ENCODE measurements around the gene RNF13. TPM values are rescaled to one million over a fixed set of nuclear protein-coding genes. Genes with fewer than 3 reads are reported as not detected.
A peak's percentile ranks its signal among the peaks of the same experiment; 100 is the strongest.

RNF13 gene
- total RNA-seq, 4 donors from 2014 or later = 48.3 to 63.6 (median 56.9) TPM

DNA sequence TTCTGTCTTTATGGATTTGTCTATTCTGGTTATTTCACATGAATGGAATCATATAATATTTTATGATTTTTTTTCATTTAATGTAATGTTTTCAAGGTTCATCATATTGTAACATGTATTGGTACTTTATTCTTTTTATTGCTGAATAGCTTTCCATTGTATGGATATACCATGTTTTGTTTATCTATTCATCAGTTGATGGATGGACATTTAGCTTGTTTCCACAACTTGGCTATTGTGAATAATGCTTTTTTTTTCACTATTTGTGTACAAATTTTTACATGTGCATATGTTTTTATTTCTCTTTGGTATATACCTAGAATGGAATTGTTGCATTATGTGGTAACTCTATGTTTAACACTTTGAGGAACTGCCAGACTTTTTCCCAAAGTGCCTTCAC is 93.0 kb downstream of the RNF13 start:
- Histone ChIP-seq H3K36me3 (no peaks in the 10 kb centered on the region), H3K9me3 (no peaks in the 10 kb centered on the region), H3K27ac (no peak overlapping the region), H3K4me1 (peaks cover 19 to 27% of the 10 kb centered on the region in 2 donors), H3K4me3 (no peak overlapping the region), H3K27me3 (no peaks in the 10 kb centered on the region)
- no peak for TF ChIP-seq CTCF (IDR thresholded peaks at IDR 0.05 in 4 of 5, conservative IDR thresholded peaks at IDR 0.05 in 1 of 5)
- TF ChIP-seq POLR2A (IDR thresholded peaks at IDR 0.05) = no peak
- in situ Hi-C loops (cut with MboI; ENCODE audit: low sequenced_read_pairs in 4 of 4) = no loop called here
- DNase-seq = no peak
- intact Hi-C loops (cut with DNase I; ENCODE audit: low total_unique reads) = no loop called here
- no peak for ATAC-seq

DNA sequence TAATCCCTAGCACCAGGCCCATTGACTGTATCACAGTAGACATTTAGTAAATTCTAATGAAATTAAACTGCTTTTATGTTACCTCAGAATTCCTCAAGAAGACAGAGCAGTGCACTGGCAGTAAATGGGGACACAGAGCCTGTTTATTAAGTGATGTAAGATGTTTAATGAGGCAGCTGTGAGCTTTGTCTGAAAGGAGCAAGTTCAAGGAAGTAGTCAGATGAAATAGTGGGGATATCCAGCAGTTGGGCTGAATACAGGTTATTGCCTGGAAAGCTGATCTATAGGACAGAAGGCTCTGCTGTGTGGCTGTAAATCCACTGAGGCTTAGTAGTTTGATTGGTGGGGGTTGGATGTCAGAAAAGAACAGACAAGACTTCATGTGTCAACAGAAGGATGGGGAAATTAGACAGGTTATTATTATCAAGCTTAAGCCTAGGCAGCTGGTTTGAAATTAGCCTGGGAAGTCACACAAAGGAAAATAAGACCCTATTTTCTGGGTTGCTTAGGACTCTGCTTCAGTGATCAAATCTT is 95.5 kb downstream of the RNF13 start:
- Histone ChIP-seq H3K4me1 (peaks cover 14 to 23% of the 10 kb centered on the region in 2 donors), H3K27ac (peak overlapping the region in 3 of 4 donors; percentile 14 to 29 (median 27)), H3K36me3 (peaks cover 0 to 2% of the 10 kb centered on the region in 2 donors), H3K9me3 (no peaks in the 10 kb centered on the region), H3K27me3 (no peaks in the 10 kb centered on the region), H3K4me3 (no peak overlapping the region)
- in situ Hi-C loops (cut with MboI; ENCODE audit: low sequenced_read_pairs in 4 of 4) (no loop called here), intact Hi-C loops (cut with DNase I; ENCODE audit: low total_unique reads) (no loop called here)
- TF ChIP-seq CTCF (IDR thresholded peaks at IDR 0.05 in 4 of 5, conservative IDR thresholded peaks at IDR 0.05 in 1 of 5) (no peak), POLR2A (IDR thresholded peaks at IDR 0.05) (no peak)
- ATAC-seq = peak; percentile 6 to 13
- no peak for DNase-seq

DNA sequence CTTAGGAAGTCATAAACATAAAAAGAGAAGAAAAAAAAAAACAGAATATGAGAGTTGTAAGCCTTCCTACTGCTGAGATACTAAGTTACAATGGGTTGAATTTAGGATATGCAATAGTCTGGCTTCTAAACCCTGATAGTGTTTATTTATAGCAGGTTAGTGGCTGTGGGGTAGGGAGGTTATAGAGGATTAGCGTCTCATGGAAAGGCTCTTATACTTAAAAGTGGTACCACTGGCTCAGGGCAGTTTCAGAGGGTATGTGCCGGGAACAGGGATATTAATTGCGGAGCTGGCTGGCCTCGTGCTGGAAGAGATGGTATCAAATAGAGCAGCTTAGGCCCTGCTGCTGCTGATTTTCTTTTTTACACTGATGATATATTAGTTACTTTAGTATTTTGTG is 96.9 kb downstream of the RNF13 start:
- peak; percentile 56 to 83 for ATAC-seq
- DNase-seq = no peak
- in situ Hi-C loops (cut with MboI; ENCODE audit: low sequenced_read_pairs in 4 of 4) (no loop called here), intact Hi-C loops (cut with DNase I; ENCODE audit: low total_unique reads) (no loop called here)
- H3K27ac ChIP-seq = peak overlapping the region; percentile 26 to 65 (median 49)
- no peak overlapping the region for H3K4me3 ChIP-seq
- H3K9me3 ChIP-seq = no peaks in the 10 kb centered on the region
- no peak for TF ChIP-seq POLR2A (IDR thresholded peaks at IDR 0.05)
- TF ChIP-seq CTCF (IDR thresholded peaks at IDR 0.05 in 4 of 5, conservative IDR thresholded peaks at IDR 0.05 in 1 of 5) = no peak
- no peaks in the 10 kb centered on the region for H3K27me3 ChIP-seq
- H3K4me1 ChIP-seq = peaks cover 14 to 23% of the 10 kb centered on the region in 2 donors
- peaks cover 0 to 8% of the 10 kb centered on the region in 2 donors for H3K36me3 ChIP-seq

DNA sequence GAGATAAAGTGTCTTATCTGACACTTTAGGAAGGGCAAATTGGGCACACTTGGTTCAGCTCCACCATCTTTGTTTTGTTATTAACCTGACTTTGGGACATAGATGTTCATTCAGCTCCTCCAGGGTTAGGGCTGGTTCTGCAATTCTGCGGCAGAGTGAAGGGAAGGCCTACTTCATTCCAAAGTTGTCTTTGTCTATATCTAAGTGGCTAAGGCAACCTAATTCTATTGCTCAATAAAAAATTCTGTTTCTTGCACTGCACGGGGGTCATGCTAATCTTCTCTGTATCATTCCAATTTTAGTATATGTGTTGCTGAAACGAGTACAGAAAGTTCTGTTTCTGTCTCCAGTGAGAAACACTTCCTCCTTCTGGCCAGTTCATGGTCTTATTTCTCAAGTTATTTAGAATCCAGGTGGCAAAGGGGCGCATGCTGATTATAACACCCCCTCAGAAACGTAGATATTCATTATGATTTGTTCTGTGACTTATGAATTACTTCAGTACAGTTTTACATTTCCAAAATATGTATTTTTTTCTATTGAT is 104.2 kb downstream of the RNF13 start:
- TF ChIP-seq CTCF (IDR thresholded peaks at IDR 0.05 in 4 of 5, conservative IDR thresholded peaks at IDR 0.05 in 1 of 5) = no peak
- no peak for TF ChIP-seq POLR2A (IDR thresholded peaks at IDR 0.05)
- H3K27ac ChIP-seq = no peak overlapping the region
- peaks cover 0 to 21% of the 10 kb centered on the region in 2 donors for H3K36me3 ChIP-seq
- no peaks in the 10 kb centered on the region for H3K27me3 ChIP-seq
- in situ Hi-C loops (cut with MboI; ENCODE audit: low sequenced_read_pairs in 4 of 4) (no loop called here), intact Hi-C loops (cut with DNase I; ENCODE audit: low total_unique reads) (no loop called here)
- H3K4me3 ChIP-seq = no peak overlapping the region
- DNase-seq (no peak), ATAC-seq (no peak)
- H3K4me1 ChIP-seq = no peaks in the 10 kb centered on the region
- H3K9me3 ChIP-seq = no peaks in the 10 kb centered on the region

All from gastrocnemius medialis (tissue), 4 donors.